Raji (cell line): ENCODE measurements around the gene BAZ2A.

Experiments used
- POLR2A ChIP-seq: IDR thresholded peaks from 2 replicates; pipeline ENCODE4 v1.6.1; 2011; ENCODE audit warnings: low read depth, low read length, control low read depth; ENCODE audit not compliant: insufficient read depth

The BAZ2A gene

DNA sequence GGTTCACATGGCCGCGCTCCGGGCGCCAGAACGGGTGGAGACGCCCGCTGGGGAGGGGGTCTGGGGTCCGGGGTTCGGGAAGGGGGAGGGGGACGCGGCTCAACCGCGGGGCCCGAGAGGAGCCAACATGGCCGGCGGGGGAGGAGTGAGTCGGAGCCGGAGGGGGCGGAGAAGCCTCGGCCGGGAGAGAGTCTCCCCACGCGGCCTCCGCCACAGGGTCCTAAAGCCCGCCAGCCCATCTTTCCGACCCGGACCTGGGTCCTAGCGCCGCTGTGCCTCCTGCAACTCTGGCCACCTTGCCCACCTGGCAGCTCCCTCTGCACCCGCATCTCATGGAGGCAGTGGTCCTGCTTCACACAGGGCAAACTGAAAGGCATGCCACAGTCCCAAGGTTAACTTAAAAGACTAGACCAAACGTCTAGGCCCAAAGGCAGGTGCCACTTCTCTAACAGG is at the start of gene BAZ2A:
Gene BAZ2A, minus strand, starts transcription at position 147 of the 453 bp plus-strand sequence. CDS start 12,796 bp downstream, outside the sequence.
- TF ChIP-seq POLR2A: peak; percentile 43; the same call in 1 of the 2 replicates

DNA sequence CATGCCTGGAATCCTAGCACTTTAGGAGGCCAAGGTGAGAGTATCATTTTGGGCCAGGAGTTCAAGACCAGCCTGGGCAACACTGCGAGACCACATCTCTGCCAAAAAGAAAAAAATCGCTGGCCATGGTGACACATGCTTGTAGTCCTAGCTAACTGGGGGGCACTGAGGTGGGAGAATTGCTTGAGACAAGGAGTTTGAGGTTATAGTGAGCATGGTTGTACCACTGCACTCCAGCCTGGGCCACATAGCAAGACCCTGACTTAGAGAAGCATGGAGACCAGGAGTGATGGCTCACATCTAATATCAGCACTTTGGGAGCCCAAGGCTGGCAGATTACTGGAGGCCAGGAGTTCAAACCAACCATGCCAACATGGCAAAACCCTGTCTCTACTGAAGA is 48.7 kb upstream of the BAZ2A start:
- TF ChIP-seq POLR2A: no peak

DNA sequence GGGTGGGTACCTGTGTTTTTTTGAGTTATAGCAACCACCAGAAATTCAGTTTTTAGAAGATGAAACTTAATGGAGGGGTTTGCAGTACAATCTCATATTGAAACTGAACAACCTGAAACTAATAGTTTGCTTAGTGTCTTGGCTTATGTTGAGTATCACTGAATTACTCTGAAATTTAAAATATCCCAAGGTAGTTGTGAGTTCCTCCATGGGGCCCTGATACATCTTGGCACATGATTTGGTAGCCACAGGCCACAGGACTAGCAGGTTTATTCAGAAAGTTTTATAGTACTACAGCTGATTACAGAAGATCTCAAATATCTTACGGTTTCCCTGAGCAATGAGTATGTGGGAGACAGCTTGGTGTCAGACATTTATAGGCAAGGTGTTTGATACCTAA is 47.6 kb upstream of the BAZ2A start:
- no peak for TF ChIP-seq POLR2A

DNA sequence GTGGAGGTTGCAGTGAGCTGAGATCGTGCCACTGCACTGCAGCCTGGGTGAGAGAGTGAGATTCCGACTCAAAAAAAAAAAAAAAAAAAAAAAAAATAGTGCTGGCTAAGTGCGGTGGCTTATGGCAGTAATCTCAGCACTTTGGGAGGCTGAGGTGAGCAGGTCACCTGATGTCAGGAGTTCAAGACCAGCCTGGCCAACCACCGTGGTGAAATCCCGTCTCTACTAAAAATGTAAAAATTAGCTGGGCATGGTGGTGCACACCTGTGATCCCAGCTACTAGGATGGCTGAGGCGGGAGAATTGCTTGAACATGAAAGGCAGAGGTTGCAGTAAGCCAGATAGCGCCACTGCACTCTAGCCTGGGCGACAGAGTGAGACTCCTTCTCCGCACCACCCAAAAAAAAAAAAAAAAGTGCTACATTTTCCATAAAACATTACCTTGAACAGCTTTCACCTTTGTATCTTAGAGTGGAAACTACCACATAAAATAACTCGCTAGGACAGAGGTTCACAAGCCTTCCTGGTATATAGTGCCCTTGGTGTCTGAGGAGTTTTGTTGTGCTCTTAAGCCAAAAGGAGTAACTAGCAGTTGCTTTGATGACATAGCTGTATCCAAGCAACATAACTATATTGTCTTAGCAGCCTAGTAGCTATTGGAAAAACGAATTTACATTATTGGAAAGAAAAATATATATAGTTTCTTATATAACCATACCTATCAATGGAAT is 46.9 kb upstream of the BAZ2A start:
- TF ChIP-seq POLR2A: no peak

DNA sequence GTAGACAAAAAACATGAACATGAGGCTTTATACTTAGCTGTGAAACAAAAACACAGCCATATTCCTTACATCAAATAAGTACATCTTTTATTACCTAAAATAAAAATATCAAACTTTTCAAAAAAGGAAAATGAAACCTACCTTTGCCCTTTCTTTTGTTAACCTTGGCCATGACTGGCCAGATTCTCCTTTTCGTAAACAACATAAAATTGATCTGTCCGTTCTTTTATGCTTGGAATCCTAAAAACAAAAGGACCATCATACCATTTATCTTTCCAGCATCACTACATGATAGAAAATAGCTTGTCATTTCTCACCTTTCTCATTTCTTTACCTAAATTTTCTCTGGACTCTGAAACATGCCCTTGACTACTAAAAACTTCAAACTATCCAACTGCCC is 41.5 kb upstream of the BAZ2A start:
- TF ChIP-seq POLR2A: no peak

DNA sequence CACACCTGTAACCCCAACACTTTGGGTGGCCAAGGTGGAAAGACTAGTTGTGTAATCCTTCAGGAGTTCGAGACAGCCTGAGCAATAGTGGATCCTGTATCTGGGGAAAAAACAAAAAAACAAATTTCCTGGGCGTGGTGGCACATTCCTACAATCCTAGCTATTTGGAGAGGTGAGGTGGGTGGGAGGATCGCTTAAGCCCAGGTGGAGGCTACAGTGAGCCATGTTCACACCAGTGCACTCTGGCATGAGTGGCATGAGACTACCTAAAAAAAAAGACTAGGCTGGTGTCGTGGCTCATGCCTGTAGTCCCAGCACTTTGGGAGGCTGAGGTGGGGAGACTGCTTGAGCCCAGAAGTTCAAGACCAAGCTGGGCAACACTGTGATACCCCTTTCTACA is 40.7 kb upstream of the BAZ2A start:
- TF ChIP-seq POLR2A: no peak

DNA sequence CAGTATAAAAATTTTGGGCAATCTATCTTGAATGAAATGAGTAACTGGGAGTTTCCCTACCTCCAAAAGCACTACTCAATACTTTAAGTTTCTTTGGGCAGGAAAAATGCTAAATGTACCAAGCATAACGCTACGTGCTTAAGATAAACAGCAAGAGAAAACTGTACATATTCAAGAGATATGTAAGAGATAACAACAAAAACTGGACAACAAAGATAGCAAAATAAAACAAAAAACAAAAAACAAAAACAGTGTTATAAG is 38.0 kb upstream of the BAZ2A start:
- no peak for TF ChIP-seq POLR2A

DNA sequence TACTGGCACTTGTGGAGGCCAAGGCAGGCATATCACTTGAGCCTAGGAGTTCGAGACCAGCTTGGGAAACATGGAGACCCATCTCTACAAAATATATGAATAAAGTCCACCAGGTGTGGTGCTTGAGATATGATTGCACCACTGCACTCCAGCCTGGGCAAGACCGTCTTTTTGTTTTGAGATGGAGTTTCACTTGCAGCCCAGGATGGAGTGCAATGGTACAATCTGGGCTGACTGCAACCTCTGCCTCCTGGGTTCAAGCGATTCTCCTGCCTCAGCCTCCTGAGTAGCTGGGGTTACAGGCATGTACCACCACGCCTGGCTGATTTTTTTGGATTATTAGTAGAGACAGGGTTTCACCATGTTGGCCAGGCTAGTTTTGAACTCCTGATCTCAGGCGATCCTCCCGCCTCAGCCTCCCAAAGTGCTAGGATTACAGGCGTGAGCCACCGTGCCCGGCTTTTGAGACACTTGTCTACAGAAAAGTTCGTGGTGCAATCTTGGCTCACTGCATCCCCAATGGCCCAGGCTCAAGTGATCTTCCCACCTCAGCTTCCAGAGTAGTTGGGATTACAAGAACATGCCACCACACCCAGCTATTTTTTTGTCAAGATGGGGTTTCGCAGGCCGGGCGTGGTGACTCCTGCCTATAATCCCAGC is 32.0 kb upstream of the BAZ2A start:
- TF ChIP-seq POLR2A: no peak

DNA sequence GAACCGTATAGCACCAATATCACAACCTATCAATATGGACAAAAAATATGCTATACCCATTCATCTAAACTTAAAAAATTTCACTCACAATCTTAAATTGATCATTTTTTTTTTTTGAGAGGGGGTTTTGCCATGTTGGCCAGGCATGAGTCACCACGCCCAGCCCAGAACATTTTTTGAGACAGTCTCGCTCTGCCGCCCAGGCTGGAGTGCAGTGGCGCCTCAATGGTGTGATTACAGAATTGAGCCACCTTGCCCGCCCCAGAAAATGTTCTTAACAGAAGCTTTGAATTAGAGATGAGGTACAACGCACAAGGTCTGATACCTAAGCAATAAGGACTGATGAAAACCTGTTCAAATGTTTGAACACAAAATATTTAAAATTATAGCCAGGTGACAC is 31.4 kb upstream of the BAZ2A start:
- TF ChIP-seq POLR2A: no peak

DNA sequence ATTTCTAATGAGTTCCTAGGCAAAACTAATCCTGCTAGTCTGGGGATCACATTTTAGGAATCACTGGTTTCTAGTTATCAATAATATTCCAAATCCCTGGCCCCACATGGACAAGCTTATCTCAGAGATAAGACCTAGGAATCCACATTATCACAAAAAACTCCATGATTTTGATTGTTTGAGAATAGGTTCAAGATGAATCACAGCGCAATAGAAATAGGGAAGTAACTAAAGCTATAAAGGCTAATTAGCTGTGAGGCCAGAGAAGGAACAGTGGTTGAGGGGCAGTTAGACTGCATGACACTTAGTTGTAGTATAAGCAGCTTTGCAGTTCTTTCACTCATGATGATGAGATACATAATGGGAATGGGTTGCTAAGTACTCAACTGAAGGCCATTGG is 28.8 kb upstream of the BAZ2A start:
- TF ChIP-seq POLR2A: no peak

DNA sequence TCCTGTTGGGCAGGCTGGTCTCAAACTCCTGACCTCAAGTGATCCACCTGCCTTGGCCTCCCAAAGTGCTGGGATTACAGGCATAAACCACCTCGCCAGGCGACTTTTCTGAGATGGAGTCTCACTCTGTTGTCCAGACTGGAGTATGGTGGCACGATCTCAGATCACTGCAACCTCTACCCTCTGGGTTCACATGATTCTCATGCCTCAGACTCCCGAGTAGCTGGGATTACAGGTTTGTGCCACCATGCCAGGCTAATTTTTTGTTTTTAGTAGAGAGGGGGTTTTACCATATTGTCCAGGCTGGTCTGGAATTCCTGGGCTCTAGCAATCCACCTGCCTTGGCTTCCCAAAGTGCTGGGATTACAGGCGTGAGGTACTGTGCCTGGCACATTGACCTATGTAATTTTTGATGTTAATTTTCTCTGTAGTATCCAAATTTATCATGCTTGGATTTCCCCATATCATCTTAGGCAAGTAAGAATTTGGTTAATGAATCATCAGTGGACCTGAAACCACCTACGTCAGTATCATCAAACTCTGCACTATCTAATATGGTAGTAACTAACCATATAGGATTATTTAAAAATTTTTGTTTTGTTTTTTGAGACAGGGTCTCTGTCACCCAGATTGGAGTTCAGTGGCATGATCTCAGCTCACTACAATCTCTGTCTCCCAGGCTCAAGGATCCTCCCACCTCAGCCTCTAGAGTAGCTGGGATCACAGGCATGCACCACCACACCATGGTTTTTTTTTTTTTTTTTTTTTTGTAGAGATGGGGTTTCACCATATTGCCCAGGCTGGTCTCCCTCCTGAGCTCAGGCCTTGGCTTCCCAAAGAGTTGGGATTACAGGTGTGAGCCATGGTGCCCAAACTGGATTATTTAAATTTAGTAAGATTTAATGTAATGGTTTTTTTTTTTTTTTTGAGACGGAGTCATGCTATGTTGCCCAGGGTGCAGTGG is 27.6 kb upstream of the BAZ2A start:
- TF ChIP-seq POLR2A: no peak

DNA sequence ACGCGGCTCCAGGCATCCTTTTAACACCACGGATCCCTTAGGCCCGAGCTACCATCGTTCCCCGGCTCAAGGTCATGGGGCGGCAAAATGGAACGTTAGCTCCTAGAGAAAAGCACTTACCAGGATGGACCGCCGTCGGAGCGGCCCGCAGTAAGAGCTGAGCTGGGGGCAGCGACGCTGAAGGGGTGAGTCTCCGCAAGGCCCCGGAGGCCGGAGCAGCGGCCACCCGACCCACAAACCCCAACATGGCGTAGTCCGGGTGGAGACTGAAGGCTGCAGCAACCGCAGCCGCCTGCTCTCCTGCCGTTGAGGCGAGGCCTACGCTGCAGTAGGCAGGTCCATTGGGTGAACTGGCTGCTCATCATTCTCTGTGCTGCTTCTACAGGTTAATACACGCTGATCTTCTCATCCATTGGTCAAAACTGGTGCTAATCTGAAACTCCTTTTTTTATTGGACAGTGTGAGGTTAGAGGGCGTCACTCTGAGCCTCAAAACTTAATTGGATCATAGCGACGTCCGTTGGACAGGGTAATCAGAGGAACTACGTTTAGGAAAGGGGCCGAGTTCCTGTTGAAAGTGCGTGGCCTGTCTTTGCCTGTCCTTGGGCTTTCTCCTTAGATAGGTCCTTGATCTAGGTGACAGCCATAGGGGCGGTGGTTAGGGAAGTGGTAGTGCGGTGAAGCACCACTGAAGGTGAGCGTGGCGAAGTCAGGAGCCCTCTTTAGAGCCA is 15.8 kb upstream of the BAZ2A start, which contains the start of gene ATP5F1B:
Gene ATP5F1B, minus strand, starts transcription at position 268 of the 730 bp plus-strand sequence. Its CDS starts 21 bp downstream, at position 247.
- TF ChIP-seq POLR2A: peak; percentile 98

DNA sequence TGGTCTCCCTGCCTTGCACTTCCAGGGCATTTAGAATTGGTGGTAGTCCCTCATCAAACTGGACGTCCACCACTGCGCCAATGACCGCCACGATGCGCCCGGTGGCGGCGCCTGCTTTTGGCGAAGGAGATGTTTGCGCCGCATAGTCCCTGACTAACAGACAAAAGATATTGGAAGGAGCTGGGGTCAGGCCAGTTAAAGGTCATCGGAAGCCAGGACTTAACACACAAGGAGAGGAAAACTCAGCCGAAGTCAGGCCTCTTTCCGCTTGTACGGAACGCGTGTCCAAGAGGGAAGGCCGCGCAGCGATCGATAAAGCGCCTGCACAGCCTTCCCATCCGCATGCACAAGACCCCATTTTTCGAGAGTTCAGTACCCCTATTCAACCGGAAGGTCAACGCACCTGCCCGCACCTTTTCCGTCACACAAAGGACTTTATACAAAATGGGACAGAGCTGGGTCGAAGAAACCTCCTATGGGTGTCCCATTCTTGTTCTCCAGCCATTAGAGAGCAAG is 15.1 kb upstream of the BAZ2A start:
- TF ChIP-seq POLR2A: no peak

DNA sequence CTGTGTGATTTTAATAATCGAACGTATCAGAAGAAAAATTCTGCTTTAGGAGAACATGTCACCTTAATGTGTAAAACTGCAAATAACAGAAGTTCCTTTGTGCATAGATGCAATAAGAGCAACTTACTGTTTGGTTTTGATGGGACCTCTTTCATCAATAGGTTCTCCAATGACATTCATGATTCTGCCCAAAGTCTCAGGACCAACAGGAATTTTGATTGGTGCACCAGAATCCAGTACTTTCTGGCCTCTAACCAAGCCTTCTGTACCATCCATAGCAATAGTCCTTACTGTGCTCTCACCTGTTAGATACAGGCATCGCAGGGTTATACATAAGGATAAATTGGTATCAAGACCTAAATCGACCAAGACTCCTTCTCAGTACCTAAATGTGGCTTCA is 14.5 kb upstream of the BAZ2A start:
- TF ChIP-seq POLR2A: no peak

DNA sequence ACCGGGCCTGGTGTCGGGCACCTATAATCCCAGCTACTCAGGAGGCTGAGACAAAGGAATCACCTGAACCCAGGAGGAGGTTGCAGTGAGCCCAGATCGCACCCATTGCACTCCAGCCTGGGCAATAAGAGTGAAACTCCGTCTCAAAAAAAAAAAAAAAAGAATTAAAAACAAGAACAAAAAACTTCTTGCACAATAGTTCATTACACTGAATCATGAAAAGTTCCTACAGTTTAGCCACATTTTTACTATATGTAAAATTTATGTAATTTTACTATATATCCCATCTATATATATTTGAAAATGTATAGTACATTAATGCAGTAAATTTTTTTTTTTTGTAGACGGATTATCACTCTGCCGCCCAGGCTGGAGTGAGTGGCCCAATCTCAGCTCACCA is 11.1 kb upstream of the BAZ2A start:
- TF ChIP-seq POLR2A: no peak
